Stimulated activated CD4-positive, alpha-beta T cell treated with anti-CD3 and anti-CD28 coated beads, Interleukin-12 subunit alpha, Interleukin-12 subunit beta, amount 100 ng/mL, for 24 hours (primary cell): ENCODE results near the gene FXYD3.
"Not testable (repeated sequence)": the region's sequence is repeated elsewhere in the genome, so short reads cannot be mapped to it uniquely, and the experiment has no call there.

Experiments used
- DNase-seq, 2 experiments: peaks; one replicate each; pipeline ENCODE4 v3.0.0-alpha.2; 2020; ENCODE audit warnings: low read depth in 2 of 2

The FXYD3 gene

GRCh38 chr19:35141837-35142605 is 26.4 kb downstream of the FXYD3 start:
- no peak for DNase-seq

- peak; percentile 38 to 63 for DNase-seq
Observed at GRCh38 chr19:35142606-35143230, 27.1 kb downstream of the FXYD3 start.

- DNase-seq = no peak
Observed at GRCh38 chr19:35143231-35143715, 27.6 kb downstream of the FXYD3 start, which contains the start of gene FXYD7. TSS of gene FXYD7 (plus strand) at chr19:35143255. CDS start at chr19:35143334, 79 bp downstream.

- no peak for DNase-seq
Observed at GRCh38 chr19:35143818-35144217, 28.2 kb downstream of the FXYD3 start.

- no peak for DNase-seq
Observed at GRCh38 chr19:35144259-35144599, 28.6 kb downstream of the FXYD3 start.

- no peak for DNase-seq
Observed at GRCh38 chr19:35144600-35145436, 29.2 kb downstream of the FXYD3 start.

- DNase-seq = no peak
Observed at GRCh38 chr19:35146746-35147459, 31.3 kb downstream of the FXYD3 start.

GRCh38 chr19:35149463-35149862 is 33.8 kb downstream of the FXYD3 start:
- no peak for DNase-seq

GRCh38 chr19:35150445-35150844 is 34.8 kb downstream of the FXYD3 start:
- no peak for DNase-seq

GRCh38 chr19:35151273-35152065 is 35.8 kb downstream of the FXYD3 start:
- no peak for DNase-seq

GRCh38 chr19:35153129-35153522 is 37.5 kb downstream of the FXYD3 start:
- not testable (repeated sequence) for DNase-seq

- peak; percentile 61 to 77 for DNase-seq
Observed at GRCh38 chr19:35153701-35154524, 38.3 kb downstream of the FXYD3 start.

GRCh38 chr19:35154525-35155406 is 39.1 kb downstream of the FXYD3 start, which contains the start of gene FXYD5:
TSS of gene FXYD5 (plus strand) at chr19:35154735. CDS start at chr19:35155551, 816 bp downstream.
- DNase-seq = peak; percentile 75 to 85

- DNase-seq = peak; percentile 24 to 36
Observed at GRCh38 chr19:35155441-35155840, 39.8 kb downstream of the FXYD3 start.

- no peak for DNase-seq
Observed at GRCh38 chr19:35155981-35156672, 40.5 kb downstream of the FXYD3 start.

GRCh38 chr19:35156673-35157014 is 41.0 kb downstream of the FXYD3 start:
- no peak for DNase-seq

- no peak for DNase-seq
Observed at GRCh38 chr19:35157431-35157830, 41.8 kb downstream of the FXYD3 start.

- DNase-seq = no peak
Observed at GRCh38 chr19:35159606-35160005, 44.0 kb downstream of the FXYD3 start.
